VCaP (cell line): ENCODE measurements around the gene GPR17.

Source experiments
- H3K27ac ChIP-seq: fragments of 450-650 bp; 2 replicates; pipeline ENCODE4 v1.5.1; 2017
- CTCF ChIP-seq: fragments of 450-650 bp; conservative IDR thresholded peaks from 2 replicates; pipeline ENCODE4 v1.5.1; 2017; ENCODE audit warnings: mild to moderate bottlenecking, moderate library complexity

Gene GPR17

GRCh38 chr2:127673291-127674069 is 27.5 kb downstream of the GPR17 start:
- no peak for TF ChIP-seq CTCF
- H3K27ac ChIP-seq, result no peak overlapping the region

- no peak overlapping the region for H3K27ac ChIP-seq
- no peak for TF ChIP-seq CTCF
Measured at GRCh38 chr2:127674241-127675209, 28.6 kb downstream of the GPR17 start.

- H3K27ac ChIP-seq, result no peak within 1 kb of the TSS
- TF ChIP-seq CTCF, result peak; percentile 41
Measured at GRCh38 chr2:127675331-127676261, 29.6 kb downstream of the GPR17 start, which contains the start of gene LIMS2. Gene LIMS2 (minus strand): TSS chr2:127675530. CDS start chr2:127675024, 506 bp downstream.

GRCh38 chr2:127676906-127677305 is 31.0 kb downstream of the GPR17 start:
- no peak for TF ChIP-seq CTCF
- H3K27ac ChIP-seq, result no peak overlapping the region

- H3K27ac ChIP-seq, result no peak overlapping the region
- TF ChIP-seq CTCF, result no peak
Measured at GRCh38 chr2:127678531-127678930, 32.6 kb downstream of the GPR17 start.

GRCh38 chr2:127678991-127679390 is 33.0 kb downstream of the GPR17 start:
- no peak for TF ChIP-seq CTCF

More at GRCh38 chr2:127678991-127679390, 33.0 kb downstream of the GPR17 start:
- H3K27ac ChIP-seq, result no peak overlapping the region
